Hematopoietic multipotent progenitor cell (in vitro differentiated cells): ENCODE data around the gene PRKCQ. TPM values are rescaled to one million over a fixed set of nuclear protein-coding genes. Genes with fewer than 3 reads are reported as not detected.
A peak's percentile ranks its signal among the peaks of the same experiment; 100 is the strongest.
"Not testable (repeated sequence)": the region's sequence is repeated elsewhere in the genome, so short reads cannot be mapped to it uniquely, and the experiment has no call there.

Experiments
- DNase-seq, 3 donors: peaks; one replicate each; pipeline ENCODE4 v3.0.0-alpha.2; 2011 to 2015; ENCODE audit warnings: low read depth in 2 of 3, low spot score in 2 of 3
- total RNA-seq: library from RNA; depleted of rRNA; stranded (reverse); fragments of >200 nt; gene quantifications from one replicate; pipeline ENCODE4 v1.2.3, GENCODE V29; 2012

Gene PRKCQ
- total RNA-seq, 1 donor = 36.6 TPM

DNA sequence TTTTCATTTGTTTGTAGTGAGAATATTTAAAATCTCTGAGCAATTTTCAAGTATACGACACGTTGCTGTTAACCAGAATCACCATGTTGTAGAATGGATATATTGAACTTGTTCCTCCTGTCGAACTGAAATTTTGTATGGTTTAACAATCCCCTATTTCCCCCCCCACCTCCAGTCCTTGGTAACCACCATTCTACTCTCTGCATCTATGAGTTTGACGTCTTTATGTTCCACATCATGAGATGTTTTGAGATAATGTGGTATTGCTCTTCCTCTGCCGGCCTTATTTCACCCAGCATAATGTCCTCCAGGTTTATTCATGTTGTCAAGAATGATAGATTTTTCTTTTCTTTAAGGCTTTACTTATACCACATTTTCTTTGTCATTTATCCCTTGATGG is 17.4 kb upstream of the PRKCQ start:
- no peak for DNase-seq

DNA sequence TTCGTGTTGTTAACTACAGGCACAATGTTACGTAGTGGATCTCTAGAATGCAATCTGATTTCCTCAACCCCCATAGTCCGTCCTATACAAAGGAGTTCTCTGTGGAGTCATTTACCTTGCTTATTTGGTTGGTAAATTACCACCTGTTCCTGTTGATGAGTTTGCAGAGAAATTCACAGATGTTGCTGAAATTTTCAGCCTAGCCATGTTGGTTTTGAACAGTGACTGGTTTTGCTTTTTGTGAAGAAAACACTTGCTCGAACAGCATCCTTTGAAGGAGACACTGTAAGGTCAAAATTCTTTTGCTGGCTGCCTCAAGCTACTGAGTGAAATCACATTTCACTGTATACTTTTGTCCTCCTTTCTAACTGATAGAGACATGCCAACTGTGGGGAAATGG is 15.4 kb upstream of the PRKCQ start:
- DNase-seq = no peak

DNA sequence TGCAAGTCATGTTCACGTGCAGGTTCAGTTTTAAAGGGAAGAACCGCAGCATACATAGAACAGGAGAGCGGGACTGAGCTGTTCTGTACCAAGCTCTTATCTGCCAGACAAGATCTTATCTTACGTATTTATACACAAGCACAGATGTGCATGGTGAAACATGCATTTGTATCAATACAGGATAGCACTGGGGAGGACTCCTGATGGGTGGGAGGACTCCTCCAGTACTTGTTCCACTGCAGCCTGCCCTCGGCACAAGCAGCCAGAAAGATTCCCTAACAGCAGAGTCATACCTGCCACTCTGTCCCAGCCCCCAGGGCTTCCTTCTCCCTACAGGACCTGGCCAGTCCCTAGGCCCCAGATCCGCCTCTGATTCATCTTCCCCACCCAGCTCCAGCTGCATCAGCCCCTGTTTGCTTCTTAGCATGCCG is 13.2 kb upstream of the PRKCQ start:
- no peak for DNase-seq

DNA sequence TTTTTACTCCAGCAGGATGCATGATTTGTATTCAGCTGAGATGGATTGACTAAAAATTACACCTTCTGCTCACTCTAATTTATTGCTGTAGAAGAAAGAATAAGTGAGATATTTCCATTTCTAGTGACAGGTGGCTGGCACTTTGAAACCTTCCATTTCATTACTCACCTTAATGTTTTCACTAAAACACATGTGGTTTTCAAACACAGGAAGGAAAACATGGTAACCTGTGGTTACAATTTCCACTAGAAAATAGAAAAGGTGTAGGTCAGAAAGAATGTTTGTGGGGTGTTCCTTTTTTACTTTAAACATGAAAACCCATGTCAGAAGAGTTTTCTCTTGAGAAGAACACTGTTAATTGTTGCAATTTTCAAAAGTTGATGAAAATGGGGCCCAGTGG is 12.0 kb upstream of the PRKCQ start:
- DNase-seq = peak in 1 of 3 donors; percentile 61

DNA sequence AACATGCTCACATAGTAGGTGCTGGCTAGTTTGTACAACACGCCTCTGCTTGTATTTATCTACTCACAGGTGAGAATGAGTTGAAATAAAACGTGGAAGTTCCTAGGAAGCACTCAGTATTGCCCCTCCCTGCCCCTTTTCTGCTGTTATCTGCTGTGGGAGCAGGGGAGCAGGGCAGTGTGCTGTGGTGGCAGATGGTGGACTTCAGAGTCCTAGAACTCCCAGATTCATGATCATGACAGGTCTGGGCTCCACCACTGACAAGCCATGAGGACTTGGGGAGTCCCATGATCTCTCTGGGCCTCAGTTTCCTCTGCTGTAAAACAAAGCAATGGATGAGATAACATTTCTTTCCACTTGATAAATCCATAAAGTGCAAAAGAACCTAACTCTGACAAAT is 11.6 kb upstream of the PRKCQ start:
- no peak for DNase-seq

DNA sequence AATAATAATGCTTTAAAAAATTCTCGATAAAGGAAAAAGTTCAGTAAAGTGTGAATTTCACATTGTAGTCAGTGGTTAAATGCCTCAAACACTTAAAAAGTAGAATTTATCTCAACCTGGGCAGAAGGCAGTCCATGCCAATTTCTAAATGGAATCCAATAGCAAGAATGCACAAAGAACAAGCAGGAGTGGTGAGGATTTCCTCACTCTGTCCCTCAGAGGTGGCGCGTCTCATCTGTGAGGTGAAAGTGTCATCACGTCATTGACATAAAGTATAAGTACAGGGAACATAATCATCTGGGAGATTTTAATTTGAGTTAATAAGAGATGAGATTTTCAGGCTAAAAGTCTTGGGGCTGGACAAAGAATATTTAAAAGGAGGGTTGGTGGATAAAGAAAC is 10.0 kb upstream of the PRKCQ start:
- no peak for DNase-seq

DNA sequence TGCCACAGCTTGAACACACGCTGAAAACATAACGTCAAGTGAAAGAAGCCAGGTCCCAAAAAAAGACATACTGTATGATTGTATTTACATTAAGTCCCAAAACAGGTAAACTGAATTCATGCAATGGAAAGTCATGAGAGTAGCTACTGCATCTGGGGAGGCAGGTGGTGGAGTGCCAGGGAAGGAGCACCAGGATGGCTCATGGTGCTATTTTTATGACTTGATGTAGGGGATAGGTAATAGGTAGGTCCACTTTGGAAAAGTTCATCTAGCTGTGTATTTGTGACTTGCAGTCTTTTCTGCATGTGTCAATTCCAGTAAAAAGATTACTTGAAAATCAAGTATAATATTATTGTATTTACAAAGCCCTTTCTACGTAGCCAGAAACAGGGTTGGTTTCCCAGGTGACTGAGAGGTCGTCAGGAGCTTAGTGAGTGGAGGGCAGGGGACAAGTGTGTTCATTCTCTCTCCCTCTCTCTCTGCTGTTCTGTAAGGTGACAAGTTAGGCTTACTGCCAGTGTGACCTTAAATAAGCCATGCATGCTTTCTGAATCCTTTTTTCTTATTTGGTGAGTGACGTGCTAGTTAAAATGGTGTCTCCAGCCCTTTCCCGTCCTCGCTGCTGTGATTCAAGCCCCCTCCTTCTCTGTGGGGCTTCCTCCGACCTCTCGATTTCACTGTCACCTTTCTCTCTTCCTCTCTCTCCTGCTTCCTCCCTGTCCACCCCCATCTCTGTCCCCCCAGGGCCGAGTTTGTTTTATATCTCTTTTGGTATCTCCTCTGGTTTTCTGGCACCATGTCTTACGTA is 9.4 kb upstream of the PRKCQ start:
- no peak for DNase-seq

DNA sequence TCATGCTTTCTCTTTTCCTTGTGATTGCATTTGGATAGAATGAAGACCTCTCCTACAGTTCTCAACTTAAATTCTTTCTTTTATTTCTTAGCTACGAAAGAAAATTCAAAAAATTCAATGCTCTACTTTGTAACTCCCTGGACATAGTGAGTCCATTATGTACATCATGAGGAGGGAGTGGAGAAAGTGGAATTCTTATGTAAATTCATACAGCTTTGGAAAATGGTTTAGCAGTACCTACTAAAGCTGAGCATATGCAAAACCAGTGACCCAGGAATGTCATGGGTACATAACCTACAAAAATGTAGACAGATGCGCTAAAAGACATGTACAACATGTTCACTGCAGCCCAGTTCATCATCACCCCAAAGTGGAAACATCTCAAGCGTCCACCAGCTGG is 8.8 kb upstream of the PRKCQ start:
- DNase-seq = no peak

DNA sequence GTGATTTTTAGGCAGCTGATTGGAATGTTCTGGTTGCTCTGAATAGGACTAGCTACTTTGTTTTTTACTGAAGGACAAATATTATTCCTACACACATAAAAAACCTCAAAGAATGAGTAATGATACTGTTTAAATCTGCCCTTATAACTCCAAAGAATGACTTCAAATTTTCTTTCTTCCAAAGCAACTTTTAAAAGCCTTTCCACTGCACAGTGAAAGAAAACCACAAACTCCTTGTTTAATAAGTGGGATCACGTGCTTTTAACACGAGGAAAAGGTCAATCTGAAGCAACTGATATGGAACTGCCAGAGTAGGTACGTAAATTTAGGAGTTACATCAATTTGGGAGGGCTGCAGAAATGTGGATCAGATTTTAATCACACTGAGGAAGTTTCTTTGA is 8.0 kb upstream of the PRKCQ start:
- DNase-seq = no peak

DNA sequence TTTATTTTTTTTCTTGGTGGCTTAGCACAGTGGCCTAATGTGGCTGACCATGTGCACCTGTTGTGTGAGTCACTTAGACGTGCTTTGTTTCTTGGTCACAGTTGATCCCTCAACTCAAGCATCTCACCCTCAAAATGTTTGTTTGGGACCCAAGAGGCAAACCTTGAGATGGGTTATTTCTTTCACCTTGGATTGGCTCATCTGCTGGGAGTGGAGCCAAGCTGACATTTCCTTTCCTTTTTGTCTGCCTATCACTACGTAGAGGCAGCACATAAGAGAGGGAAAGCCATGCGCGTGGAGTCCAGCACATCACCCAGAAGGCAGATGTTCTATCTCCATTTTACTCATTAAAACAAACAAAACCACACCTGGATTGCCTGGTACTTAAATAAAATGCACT is 6.4 kb upstream of the PRKCQ start:
- no peak for DNase-seq

DNA sequence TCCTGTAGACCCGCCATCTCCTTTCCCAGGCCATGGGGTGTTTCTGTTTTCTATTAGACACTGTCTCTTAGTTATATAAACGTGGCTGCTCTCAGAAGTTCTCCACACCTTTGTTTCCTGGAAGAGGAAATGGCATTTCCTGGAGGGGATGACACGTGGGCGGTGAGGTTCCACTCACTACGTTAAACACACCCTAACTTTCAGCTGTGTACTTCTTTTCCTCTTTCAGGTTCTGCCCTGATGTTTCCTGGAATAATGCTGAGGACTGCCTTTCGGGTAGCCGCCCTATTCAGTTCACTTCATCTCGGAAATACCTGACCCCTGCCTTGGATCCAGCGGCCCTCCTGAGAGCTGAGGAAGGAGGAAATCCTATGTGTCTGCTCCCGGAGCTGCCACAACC is 3.4 kb upstream of the PRKCQ start:
- DNase-seq = no peak

DNA sequence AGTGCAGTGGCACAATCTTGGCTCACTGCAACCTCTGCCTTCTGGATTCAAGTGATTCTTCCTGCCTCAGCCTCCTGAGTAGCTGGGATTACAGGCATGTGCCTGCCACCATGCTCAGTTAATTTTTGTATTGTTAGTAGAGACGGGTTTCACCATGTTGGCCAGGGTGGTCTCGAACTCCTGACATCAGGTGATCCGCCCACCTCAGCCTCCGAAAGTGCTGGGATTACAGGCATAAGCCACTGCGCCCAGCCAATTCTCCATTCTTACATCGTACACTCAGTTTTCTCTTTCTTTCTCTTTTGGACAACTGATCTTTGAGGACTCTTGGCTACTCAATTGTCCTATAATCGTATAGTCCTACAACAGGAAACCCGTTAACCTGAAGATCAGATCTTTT is 2.8 kb upstream of the PRKCQ start:
- DNase-seq = not testable (repeated sequence)

DNA sequence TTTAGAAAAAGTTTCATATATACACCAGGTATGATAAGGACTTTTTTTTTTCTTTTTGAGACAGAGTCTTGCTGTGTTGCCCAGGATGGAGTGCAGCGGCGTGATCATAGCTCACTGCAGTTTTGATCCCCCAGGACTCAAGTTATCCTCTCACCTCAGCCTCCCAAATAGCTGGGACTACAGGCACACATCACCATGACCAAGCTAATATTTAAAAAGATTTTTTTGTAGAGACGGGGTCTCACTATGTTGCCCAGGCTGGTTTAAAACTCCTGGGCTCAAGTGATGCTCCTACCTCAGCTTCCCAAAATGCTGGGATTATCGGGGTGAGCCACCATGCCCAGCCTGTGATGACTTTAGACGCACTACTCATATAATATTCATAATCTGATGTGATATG is 2.2 kb upstream of the PRKCQ start:
- no peak for DNase-seq

DNA sequence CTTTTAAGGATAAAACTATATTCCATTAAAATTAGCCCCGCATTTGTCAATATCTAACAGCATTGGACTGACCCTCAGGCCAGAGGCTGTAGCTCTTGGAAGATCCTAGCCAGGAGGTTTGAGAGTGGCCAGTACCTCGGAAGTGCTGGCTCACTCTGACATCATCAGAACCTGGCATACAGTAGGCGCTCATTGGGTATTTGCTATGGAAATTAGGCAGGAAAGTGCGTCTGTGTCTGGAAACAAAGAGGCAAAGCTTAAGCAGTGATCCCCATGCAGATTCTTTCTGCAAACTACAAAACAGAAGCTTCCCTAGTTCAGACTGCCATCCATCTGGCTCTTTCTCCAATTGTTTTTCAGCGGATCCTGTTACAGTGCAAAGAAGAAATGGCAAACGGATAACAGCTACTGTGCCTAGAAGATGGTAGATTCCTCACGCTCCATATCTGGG is 1.7 kb upstream of the PRKCQ start:
- DNase-seq = no peak

DNA sequence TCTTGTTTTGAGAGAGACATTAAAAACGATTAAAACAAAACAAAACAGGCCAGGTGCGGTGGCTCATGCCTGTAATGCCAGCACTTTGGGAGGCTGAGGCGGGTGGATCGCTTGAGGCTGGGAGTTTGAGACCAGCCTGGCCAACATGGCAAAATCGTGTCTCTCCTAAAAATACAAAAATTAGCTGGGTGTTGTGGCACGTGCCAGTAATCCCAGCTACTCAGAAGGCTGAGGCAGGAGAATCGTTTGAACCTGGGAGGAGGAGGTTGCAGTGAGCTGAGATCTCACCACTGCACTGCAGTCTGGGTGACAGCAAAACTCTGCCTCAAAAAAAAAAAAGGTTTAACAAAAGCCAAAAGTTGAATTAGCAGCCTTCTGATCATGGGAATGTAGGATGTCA is 1.1 kb upstream of the PRKCQ start:
- not testable (repeated sequence) for DNase-seq

DNA sequence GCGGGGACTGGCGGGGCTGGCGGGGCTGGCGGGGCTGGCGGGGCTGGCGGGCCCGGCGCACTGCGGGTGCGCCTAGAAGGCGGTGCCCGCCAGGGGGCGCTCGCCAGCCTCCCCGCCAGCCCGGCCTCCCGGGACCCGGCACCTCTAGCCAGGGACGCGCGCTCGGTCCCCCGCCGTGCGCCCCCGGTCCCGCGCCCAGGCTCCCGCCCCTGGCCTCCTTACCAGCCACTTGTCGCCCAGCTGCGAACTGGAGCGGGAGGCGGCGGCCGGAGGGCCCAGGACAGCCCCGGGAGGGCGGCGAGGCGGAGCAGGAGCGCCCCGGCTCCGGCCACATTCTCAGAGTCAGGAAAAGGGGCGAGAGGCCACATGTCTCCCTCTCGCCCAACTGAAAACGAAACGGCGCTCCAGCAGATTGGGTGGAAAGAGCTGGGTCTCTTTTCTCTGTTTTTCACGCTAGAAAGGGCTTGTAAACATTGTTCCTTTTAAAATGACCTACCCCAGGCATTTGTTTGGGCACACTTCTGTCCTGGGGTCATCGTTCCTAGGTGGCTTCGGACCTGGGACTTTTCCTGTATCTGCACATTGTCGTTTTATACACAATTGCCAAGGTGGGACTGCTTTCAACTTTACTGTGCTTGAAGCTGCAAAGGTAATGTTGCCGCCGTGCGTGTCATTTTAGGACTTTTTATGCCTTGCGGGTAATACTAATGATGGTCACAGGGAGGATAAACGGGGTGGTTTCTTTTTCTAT is 378 bp upstream of the PRKCQ start:
- DNase-seq = peak; percentile 74 to 83 (median 82)

DNA sequence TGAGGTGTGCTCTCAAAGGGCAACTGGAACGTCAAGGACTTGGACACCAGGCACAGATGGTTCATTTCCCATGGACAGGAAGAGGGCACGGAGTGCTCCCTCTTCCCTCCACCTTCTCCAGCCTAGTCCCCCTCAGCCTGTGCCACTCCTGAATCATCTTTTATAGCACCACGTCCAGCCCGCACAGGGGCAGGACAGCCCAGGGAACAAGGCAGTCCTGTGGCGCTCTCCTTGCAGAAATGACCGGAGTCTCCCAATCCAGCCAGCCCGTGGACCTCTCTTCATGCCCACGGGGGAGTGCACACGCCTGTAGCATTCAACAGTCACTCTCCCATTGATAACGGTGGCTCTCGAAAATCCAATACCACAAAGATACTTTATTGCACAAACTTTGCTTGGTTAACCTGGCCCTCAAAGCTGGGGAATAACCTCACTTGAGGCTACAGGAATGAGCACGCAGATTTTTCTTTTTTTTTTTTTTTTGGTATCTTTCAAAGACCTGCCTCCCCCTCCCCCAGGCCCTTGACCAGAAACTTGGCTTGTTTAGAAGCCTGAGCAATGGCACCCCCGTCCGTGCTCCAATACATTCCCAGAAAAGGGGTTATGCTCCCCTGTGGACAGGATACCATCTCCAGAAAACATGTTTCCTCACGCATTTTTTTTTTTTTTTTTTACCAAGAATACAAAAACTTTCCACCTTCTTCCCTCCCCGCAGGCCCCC is 733 bp downstream of the PRKCQ start:
- DNase-seq = no peak

DNA sequence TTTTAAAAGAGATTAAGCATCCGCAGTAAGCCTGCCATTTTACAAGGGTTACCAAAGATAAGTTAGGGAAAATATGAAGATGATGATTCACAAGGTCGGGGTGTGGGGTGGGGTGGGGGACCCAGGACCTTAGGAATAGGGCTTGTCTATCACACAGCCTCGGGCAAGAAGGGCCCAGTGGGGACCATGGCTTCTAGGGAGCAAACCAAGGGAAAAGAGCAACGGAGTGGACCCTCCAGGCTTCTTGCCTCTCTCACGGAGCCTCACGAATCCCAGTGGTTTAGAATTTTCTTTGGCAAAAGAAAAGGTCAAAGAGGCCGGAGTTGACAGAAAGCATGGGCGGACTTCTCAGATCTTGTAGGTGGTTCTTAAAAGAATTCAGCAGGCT is 1.3 kb downstream of the PRKCQ start:
- DNase-seq = no peak

DNA sequence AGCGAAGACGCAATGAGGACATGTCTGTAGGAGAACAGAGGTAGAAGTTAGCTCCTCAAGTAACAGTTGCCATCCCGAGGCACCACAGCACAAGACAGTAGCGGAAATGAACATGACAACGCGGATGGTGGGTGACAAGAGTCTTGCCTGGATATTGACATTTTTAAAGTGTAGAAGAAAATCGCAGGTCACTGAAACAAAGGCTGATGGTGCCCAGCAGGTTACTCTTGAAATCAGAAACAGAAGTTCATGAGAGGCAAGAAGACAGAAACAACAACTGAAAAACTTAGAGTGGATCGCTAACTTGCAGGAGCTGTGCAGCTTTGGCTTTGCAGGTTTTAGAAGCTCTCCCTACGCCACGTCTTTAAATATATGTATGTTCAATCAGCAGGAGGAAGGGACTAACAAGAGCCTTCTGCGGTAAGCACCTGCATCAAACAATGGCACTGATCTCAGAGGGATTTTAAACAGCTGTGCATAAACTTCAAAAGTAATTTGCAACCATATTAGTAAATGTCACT is 1.8 kb downstream of the PRKCQ start:
- no peak for DNase-seq

DNA sequence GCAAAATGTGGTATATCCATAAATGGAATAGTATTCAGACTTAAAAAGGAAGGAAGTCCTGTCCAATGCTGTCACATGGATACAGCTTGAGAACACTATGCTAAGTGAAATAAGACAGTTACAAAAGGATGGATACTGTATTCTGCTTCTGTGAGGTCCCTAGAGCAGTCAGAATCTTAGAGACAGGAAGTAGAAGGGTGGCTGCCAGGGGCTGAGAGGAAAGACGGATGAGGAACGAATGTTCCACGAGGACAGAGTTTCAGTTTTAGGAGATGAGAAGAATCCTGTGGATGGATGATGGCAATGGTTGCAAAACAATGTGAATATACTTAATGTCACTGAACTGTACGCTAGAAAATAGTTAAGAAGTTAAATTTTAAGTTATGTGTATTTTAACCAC is 3.8 kb downstream of the PRKCQ start:
- DNase-seq = no peak

DNA sequence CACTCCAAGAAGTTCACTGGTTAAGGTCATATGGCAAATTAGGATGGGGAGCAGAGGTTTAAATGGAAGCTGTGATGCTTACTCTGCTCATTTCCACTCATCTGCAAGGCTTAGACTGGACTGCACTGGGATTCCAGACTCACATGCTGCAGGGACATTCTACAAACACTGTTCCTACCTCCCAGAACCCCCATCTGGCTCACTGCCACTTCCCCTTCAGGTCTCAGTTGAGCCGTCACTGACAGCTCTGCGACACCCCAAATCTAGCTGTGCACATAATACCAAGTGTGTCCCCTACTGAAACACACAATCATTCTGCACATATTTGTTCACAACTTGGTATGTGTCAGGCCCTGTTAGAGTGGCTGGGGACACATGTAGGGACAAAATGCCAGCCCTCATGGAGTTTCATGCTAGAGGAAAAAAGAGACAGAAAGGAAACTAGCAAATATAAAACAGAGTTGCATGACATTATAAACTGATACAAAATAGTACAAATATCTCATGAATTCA is 5.4 kb downstream of the PRKCQ start:
- peak in 1 of 3 donors; percentile 30 for DNase-seq
